ENCODE data around the gene CST7.

DNA sequence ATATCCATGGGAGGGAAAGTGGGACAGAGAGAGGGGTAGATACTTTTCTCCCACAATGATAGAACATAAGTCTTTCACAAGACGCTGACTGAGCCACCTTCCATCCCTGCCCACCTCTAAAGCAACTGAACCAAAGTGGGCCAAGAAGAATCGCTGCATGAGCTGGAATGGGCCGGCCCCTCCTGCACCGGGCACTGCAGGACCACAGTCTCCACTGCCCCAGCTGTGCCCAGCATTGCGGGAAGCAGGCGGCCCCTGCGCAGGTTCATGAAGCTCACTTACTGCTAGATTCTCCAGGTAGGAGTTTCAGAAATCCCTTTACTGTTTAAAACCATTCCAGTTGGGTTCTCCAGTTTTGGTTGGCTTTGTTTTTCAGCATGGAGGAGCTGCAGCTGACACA is 32.0 kb upstream of the CST7 start:
- TF ChIP-seq POLR2AphosphoS5 (IDR thresholded peaks at IDR 0.05; ENCODE audit: low read depth, low read length) (no peak), TAF1 (IDR thresholded peaks at IDR 0.05; ENCODE audit: borderline replicate concordance, insufficient read depth, low read length) (no peak)
- TF ChIP-seq, protein P1, sequence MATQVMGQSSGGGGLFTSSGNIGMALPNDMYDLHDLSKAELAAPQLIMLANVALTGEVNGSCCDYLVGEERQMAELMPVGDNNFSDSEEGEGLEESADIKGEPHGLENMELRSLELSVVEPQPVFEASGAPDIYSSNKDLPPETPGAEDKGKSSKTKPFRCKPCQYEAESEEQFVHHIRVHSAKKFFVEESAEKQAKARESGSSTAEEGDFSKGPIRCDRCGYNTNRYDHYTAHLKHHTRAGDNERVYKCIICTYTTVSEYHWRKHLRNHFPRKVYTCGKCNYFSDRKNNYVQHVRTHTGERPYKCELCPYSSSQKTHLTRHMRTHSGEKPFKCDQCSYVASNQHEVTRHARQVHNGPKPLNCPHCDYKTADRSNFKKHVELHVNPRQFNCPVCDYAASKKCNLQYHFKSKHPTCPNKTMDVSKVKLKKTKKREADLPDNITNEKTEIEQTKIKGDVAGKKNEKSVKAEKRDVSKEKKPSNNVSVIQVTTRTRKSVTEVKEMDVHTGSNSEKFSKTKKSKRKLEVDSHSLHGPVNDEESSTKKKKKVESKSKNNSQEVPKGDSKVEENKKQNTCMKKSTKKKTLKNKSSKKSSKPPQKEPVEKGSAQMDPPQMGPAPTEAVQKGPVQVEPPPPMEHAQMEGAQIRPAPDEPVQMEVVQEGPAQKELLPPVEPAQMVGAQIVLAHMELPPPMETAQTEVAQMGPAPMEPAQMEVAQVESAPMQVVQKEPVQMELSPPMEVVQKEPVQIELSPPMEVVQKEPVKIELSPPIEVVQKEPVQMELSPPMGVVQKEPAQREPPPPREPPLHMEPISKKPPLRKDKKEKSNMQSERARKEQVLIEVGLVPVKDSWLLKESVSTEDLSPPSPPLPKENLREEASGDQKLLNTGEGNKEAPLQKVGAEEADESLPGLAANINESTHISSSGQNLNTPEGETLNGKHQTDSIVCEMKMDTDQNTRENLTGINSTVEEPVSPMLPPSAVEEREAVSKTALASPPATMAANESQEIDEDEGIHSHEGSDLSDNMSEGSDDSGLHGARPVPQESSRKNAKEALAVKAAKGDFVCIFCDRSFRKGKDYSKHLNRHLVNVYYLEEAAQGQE (IDR thresholded peaks at IDR 0.05; ENCODE audit: insufficient read depth in 1 of 2, low read depth in 2 of 2, low read length in 2 of 2): no peak

All from PFSK-1 (cell line).